Cerebellar nuclear complex (tissue), 1 donor: ENCODE data around the gene MYO7B.

Experiments
- DNase-seq, 2 experiments: peaks; one replicate each; lab custom pipeline; 2025; lab: John Stamatoyannopoulos, UW

The MYO7B gene

DNA sequence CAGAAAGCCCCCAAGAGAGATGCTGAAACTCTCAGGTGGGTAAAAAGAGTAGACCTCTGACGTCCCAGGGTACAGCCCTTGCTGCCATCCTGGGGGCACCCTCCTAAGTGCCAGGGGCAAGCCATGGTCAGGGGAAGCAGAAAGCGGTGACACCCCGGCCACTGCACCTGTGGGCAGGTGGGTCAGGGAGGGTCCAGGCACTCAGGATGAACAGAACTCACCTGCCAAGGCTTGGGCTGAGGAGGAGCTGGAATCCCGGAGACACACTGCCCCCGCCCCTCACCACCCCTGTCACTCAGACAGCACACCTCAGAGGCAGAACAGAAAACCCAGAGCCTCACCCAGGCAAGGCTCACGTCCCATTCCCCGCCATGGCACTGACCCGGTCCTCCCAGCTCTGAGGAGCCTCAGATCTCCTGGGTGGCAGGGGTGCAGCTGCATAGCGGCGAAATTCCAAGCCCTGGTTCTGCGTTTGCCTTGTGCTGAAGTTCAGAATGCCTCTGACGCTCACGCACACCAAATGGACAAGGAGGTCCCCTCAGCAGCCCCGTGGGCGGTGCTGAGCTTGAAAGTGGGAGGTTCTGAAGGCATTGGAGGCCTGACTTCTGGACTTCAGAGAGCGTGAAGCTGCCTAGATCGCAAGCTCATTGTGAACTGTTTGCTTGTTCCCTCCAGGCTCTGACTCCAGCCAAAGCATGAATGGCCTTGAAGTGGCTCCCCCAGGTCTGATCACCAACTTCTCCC is 114.7 kb downstream of the MYO7B start:
- DNase-seq, result no peak

DNA sequence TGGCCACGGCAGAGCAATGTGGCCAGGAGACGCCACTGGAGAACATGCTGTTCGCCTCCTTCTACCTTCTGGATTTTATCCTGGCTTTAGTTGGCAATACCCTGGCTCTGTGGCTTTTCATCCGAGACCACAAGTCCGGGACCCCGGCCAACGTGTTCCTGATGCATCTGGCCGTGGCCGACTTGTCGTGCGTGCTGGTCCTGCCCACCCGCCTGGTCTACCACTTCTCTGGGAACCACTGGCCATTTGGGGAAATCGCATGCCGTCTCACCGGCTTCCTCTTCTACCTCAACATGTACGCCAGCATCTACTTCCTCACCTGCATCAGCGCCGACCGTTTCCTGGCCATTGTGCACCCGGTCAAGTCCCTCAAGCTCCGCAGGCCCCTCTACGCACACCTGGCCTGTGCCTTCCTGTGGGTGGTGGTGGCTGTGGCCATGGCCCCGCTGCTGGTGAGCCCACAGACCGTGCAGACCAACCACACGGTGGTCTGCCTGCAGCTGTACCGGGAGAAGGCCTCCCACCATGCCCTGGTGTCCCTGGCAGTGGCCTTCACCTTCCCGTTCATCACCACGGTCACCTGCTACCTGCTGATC is 115.4 kb downstream of the MYO7B start:
- DNase-seq, result no peak

DNA sequence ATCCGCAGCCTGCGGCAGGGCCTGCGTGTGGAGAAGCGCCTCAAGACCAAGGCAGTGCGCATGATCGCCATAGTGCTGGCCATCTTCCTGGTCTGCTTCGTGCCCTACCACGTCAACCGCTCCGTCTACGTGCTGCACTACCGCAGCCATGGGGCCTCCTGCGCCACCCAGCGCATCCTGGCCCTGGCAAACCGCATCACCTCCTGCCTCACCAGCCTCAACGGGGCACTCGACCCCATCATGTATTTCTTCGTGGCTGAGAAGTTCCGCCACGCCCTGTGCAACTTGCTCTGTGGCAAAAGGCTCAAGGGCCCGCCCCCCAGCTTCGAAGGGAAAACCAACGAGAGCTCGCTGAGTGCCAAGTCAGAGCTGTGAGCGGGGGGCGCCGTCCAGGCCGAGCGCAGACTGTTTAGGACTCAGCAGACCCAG is 115.9 kb downstream of the MYO7B start:
- DNase-seq, result no peak

DNA sequence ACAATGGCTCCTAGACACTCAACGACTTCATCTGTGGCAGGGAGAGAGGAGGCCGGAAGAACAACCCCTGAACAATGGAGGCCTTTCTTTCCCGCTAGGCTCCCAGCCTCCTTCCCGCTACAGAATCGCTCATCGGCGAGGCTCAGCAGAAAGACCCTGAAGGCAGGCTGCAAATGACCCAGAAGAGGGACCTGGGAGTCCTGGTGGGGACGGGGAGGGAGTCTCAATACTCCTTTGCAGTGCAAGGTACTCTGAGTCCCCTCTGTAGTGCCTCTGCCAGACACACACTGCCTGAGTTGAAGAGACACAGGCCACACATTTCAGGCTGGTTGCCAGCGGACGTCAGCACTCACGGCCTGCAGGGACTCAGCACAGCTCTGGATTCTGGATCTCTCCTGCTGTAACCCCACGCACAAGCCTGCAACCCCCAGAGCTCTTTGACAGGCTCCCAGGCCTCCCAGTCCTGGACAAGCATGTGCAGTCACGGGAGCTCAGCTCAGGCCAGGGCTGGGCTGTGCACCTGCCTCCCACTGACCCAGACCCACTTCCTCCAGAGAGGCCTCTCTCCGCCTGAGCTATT is 116.6 kb downstream of the MYO7B start:
- no peak for DNase-seq

DNA sequence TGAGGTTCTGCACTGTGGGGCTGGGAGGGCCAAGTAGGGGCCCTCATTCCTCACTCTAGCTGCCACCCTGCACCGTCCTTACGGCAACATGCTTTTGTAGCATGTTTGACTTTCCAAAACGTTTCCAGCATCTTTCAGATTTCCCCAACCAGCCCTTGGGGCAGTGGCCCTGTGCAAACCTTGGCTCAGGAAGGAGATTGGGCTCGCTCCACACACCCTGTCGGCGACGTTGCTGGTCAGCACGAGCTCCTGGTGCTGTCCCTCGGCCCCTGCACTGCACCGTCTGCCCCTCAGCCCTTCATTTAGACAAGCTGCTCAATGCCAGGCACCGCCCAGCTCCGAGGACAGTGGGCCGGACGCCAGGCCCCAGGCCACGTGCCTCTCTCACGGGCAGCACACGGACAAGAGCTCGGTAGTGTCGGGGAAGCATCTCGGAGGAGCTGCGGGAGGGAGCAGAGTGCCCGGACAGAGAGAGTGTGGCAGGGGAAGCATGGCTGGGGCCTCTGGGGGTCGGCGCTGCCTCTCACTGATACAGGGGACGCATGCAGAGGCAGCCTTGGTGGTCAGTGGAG is 117.4 kb downstream of the MYO7B start:
- no peak for DNase-seq

DNA sequence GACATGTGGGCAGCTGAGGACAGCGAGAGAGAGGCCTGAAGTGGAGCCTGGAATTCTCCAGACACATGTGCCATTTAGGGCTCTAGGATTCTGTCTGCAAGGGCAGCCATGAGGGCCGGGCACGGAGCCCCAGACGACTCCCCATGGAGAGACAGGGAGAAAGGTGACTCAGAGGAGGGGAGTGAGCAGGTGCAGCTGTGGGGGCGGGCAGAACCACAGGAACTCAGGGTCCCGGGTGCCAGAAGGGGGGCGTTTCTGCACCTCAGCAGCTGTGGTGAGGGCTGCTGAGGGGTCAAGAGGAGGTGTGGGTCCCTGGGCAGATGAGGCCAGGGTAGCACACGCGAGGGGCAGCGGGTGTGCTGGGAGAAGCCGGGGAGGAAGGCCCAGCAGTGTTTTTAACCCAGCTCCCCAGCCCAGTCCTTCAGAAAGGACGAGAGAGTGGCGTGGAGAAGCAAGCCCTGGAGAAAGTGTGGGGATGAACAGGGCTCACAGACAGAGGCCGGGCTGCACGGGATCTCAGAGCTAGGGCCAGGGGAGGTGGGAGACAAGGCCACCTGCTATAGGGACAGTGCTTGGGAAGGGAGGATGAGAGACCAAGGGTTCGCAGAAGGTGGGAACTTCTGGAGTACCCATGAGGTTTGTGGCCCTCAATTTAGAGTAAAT is 118.1 kb downstream of the MYO7B start:
- DNase-seq, result no peak

DNA sequence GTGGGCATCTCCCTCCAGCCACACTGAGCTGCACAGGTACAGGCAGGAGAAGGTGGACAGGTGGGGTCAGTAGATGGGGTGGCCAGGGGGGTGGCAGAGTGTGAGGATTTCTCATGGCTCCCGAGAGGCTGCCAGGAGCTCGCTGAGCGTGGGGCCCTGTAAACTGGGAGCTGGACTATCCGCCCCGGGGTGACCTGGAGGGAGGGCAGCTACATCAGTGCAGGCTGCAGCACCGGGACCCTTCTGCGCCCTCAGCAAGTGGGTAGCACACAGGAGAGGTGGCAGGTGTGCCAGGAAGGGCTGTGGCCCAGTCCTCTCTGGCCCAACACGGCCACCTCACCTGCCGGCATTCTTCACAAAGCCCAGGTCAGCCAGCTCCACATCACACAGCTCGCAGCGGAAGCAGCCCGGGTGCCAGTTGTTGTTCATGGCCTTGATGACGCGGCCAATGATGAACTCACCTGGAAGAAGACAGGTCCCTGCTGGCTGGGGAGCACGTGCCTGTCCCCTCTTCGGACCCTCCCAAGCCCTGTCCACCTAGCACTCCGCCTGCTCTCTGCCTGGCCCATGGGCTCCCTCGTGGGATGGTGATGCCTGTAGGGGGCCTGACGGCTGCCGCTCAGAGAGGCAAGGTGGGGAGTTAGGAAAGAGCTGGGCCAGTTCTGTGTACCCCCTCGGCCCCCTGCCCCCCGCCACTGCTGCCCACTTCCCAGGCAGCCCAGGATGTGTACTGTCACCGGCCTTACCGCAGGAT is 118.8 kb downstream of the MYO7B start:
- DNase-seq, result no peak

DNA sequence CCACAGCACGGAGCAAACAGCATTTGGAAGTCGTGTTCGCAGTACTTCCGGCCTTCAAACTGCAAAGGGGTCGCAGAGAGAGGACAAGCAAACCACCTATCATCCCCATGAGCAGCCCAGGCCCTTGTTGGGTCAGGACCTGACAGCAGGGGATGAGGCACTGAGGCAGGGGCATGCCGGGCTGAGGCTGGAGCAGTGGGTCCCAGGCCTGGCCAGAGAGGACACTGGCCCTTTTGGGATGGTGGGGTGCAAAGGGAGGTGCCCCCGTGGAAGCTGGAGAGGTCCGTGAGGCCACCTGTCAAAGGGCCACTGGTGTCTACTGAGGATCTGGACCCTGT is 119.3 kb downstream of the MYO7B start:
- DNase-seq, result no peak

DNA sequence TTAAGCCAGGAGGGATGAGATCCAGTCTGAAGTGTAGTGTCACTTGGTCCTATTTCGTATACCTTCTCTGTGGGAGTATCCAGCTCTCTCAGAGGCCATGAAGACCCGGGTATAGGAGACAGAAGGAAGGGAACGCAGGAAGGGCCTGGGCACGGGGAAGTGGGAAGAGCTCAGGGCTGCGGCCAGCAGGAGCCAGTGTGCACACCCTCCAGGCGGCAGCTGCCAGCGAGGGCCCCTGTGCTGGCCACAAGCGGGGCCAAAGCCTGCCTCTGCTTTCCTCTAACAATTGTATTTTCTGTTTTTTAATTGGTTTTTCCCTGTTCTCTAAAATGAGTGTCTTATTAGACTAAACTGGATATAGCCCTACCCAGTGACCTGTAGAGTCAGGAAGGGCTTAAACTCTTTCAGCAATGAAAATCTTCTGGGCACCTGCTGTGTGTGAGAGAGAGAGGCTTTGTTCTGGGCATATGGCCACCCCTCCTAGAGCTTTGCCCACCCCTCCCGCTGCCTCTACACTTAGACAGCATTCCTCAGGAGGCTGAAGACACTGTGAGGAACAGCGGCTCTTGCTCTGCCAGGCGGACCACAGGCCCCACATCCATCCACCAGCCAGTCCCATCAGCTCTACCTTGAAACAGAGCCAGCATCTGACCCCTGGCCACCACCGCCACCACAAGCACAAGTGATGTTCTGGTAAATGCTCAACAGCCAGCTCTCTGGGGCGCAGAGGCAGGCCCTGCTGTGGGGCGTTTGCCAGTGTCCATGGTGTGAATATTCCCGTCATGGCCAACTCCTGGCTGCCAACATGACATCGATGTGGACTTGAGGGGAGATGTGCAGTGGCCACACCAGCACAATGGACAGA is 120.0 kb downstream of the MYO7B start:
- DNase-seq, result no peak

DNA sequence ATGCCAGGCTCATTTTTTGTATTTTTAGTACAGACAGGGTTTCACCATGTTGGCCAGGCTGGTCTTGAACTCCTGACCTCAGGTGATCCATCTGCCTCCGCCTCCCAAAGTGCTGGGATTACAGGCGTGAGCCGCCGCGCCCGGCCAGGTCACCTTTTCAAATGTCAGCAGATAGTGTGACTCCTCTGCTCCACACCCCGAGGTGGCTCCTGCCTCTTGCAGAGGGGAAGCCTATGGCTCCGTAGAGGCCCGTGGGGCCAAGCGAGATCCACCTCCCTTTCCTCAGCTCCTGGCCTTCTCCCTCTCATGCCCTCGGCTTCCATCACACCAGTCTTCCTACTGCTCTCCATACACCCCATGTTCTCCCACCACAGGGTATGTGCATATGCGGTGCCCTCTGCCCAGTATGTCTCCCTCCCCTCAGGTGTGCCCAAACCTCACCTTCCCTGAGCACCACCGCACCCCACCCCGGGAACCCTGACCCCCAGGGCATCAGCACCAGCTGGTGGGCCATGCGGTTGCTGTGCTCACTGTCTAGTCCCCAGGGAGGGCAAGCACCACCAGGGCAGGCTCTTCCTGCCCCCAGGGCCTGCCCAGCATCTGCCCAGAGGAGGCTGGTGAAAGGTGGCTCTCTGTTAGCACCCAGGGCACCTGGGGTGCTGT is 121.2 kb downstream of the MYO7B start:
- no peak for DNase-seq

DNA sequence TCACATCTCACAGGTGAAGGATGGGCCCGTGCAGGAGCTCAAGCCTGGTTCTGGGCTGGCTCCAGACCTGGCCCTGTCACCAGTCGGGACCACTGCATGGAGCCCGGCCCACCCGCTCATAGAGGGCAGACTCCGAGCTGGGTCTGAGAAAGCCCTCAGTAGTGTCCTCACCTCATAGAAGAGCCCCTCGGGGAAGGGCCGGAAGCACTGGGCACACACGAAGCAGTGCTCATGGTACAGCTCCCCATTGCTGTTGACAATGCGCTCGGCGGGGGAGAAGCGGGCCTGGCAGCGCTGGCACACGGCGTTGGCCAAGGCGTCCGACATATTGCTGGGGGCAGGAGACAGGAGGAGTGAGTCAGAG is 121.7 kb downstream of the MYO7B start:
- no peak for DNase-seq

DNA sequence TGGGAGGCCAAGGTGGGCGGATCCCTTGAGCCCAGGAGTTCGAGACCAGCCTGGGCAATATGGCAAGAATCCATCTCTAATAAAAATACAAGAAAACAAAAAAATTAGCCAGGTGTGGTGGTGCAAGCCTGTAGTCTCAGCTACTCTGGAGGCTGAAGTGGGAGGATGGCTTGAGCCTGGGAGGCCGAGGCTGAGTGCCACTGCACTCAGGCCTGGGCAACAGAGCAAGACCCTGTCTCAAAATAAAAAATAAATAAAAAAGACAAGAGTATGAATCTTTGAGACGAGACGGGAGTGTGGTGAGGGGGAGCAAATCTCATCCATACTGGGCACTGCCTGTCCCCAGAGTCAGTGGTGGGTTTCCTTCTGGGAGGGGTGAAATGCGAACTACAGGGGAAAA is 122.7 kb downstream of the MYO7B start:
- DNase-seq, result no peak

DNA sequence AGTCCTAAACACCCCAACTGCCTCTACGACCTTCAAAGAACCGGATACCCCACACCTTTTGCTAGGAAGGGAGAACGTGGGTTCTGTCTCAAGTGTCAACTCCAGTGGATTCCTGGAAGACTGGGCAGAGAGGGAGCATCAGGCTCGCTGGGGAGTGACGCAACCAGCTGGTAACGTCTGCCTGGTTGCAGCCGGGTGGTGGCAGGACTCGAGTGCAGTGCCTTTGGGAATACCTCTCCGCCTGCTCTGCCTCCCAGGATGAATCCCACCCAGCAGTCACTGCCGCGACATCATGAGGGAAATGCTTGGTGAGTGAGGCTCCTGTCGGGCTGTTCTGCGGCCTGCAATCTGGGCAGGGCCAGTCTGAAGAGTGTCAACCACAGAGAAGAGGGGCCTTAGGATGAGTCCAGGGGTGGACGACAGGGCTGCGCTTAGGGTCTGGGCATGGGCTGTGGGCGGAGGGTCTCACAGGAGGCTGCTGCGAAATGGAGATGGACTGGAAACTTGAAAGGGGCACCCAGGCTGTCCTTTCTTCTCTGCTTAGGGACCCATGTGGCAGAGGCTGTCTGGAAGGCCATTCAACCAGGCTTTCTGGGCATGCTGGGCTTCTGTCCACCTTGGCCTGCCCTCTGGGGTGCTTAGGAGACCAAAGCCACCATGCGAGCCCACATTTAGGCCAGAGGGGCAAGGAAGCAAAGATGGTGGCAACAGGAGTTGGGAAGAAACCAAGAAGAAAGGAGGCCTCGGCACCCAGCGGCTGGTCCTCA is 123.3 kb downstream of the MYO7B start:
- DNase-seq, result no peak

DNA sequence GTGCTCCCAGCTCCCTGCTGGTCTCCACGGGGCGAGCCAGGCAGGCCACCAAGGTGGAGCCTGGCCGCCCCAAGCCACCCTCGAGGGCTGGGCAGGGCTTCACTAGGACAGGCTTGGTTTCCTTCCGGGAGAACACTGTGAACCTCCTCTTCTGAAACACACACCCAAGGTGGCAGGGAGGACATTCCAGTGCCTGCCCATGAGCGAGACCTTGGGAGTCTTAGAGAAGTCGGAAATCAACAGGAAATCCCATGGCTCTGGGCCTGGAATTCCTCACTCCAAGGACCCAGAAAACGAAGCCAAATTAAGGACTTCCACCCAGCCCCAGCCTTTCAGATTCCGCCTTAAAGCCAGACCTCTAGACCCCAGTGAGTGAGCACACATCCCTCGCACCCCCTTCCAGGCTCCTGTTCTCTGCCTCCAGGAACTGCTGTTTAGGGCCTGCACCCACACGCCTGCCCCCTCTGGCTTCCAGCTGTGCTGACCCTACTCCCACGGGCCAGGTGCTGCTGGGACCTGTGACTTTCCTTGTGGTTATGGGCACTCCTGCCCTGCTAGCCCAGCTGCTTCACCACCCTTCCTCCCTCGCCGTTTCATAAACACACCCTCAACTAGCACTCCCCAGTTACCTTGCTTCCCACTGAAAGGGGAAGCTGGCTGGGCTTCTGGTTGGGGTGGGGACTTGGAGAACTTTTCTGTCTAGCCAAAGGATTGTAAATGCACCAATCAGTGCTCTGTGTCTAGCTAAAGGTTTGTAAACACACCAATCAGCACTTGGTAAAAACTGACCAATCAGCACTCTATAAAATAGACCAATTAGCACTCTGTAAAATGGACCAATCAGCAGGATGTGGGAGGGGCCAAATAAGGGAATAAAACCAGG is 124.2 kb downstream of the MYO7B start:
- no peak for DNase-seq

DNA sequence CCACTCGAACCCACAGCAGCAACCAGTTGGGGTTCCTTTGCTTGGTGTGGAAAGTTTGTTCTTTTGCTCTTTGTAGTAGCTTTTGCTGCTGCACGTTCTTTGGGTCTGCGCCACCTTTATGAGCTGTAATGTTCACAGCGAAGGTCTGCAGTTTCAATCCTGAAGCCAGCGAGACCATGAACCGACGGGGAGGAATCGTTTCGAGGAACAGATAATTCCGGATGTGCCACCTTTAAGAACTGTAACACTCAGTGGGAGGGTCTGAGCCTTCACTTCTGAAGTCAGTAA is 124.8 kb downstream of the MYO7B start:
- DNase-seq, result no peak

DNA sequence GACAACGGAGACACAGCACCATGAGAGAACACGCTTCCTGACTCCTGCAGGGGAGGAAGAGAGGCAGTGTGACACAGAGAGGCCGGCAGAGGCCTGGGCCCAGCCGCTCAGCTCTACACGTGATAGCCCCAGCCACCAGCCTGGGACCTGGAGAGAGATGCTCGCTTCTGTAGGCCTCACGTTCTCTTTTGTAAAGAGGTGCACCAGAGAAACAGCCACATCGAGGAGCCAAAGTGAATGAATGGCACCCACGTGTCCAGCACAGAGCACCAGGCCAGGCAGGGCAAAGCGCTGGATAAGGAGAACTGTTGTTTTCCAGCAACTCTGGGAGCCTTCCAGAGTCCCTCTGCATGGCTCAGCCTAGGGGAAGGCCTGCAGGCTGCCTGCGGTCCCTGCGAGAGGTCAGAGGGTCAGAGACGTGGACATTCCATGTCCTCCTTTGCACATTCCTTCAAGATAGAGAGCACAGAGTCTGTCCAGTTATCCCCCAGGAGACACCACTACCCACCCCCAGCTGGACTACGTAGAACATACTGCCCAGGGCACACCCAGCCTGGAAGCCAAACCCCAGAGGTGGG is 125.7 kb downstream of the MYO7B start:
- no peak for DNase-seq

DNA sequence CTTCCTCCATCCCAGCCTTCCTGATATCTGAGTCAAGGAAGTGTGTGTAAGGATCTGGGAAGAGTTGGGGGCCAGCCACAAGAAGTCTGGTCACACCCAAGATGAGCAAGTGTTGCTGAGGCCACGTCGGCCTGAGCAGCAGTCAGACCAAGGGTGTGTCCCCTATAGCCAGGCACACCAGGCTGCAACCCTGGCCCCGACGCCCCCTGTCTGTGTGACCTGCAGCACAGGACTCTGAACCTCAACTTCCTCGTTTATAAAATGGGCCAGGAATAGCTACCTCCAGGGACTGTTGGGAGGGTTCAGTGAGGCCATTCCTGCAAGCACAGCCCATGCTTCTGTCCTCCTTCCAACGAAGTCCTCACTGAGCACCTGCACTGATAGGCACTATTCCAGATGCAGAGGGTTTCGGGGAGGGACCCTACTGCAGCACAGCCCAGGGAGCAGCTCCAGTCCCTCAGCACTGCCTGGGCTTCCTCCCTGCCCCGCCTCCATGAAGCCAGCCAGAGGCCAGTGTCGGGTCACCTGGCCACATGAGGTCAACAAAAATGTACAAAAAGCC is 126.5 kb downstream of the MYO7B start:
- no peak for DNase-seq

DNA sequence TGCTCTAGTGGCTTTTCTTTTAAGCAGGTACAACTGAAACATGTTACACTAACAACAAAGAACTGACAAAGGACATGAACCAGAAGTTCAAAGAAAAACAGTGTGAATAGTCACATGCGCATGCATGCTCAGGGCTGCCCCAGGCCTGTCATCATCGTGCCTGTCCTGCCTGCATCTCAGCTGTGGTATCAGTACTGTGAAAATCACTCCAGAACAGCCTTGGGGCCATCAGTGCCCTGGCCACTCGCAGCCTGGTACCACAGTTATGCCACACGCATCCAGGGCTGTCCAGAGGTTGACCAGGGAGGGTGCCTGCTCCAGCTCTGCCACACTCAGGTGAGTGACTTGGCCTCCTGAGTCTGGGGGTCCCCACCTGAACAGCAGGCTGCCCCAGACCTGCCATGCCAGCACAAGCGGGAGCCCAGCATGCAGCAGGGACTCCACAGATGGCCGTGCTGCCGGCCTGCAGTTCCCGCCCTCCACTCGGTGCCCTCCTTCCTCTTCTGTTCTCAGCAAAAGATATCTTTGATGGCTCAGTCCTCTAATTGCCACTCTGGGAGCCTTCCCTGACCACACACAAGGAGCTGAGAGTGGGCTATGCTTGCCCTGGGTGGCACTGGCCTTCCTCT is 127.6 kb downstream of the MYO7B start:
- DNase-seq, result no peak
